ENCODE results near the gene ACOT12.
A peak's percentile ranks its signal among the peaks of the same experiment; 100 is the strongest.

The ACOT12 gene

GRCh38 chr5:81398741-81399140, 4.8 kb upstream of the ACOT12 start:
- no peaks in the 10 kb centered on the region for H3K9me3 ChIP-seq (ENCODE audit: low read length)
- no peaks in the 10 kb centered on the region for H3K36me3 ChIP-seq (ENCODE audit: insufficient read depth, low read length)
- no peaks in the 10 kb centered on the region for H3K4me1 ChIP-seq (ENCODE audit: insufficient read depth, low read length)
- no peak overlapping the region for H3K27ac ChIP-seq (ENCODE audit: low read depth, low read length)
- no peak overlapping the region for H3K4me3 ChIP-seq (ENCODE audit: low read depth in 1 of 2, low read length in 2 of 2)
- H3K27me3 ChIP-seq (ENCODE audit: control insufficient read depth in 1 of 2, insufficient read depth in 2 of 2, low read length in 2 of 2), result peaks cover 12 to 15% of the 10 kb centered on the region in 2 donors
- no peak overlapping the region for H3K9ac ChIP-seq (ENCODE audit: low read length)

GRCh38 chr5:81397176-81397575, 3.2 kb upstream of the ACOT12 start:
- H3K36me3 ChIP-seq (ENCODE audit: insufficient read depth, low read length), result no peaks in the 10 kb centered on the region
- peaks cover 4% of the 10 kb centered on the region for H3K4me1 ChIP-seq (ENCODE audit: insufficient read depth, low read length)
- H3K27me3 ChIP-seq (ENCODE audit: control insufficient read depth in 1 of 2, insufficient read depth in 2 of 2, low read length in 2 of 2), result peaks cover 12 to 25% of the 10 kb centered on the region in 2 donors
- H3K9ac ChIP-seq (ENCODE audit: low read length), result no peak overlapping the region
- H3K4me3 ChIP-seq (ENCODE audit: low read depth in 1 of 2, low read length in 2 of 2), result no peak overlapping the region
- no peak overlapping the region for H3K27ac ChIP-seq (ENCODE audit: low read depth, low read length)
- no peaks in the 10 kb centered on the region for H3K9me3 ChIP-seq (ENCODE audit: low read length)

DNA sequence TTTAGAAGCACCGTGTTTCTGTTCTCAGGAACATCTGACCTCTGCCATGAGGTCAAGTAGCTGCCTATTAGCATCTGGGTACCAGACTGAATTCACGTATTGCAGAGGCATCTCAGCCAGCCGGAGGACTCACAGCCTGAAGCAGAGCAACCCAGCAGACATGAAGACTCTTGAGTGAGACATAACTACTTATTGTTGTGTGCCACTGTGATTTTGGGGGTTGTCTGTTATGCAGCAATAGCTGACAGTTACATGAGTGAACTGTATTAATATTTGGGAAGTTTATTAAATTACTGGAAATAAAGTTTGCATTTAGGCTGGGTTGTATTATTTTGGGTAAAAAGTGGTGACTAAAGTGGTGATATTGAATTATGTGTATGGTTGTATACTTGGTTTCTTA, 1.3 kb upstream of the ACOT12 start:
- H3K4me3 ChIP-seq (ENCODE audit: low read depth in 1 of 2, low read length in 2 of 2), result no peak overlapping the region
- H3K36me3 ChIP-seq (ENCODE audit: insufficient read depth, low read length), result no peaks in the 10 kb centered on the region
- no peak overlapping the region for H3K27ac ChIP-seq (ENCODE audit: low read depth, low read length)
- H3K9ac ChIP-seq (ENCODE audit: low read length), result no peak overlapping the region
- H3K27me3 ChIP-seq (ENCODE audit: control insufficient read depth in 1 of 2, insufficient read depth in 2 of 2, low read length in 2 of 2), result peaks cover 18 to 27% of the 10 kb centered on the region in 2 donors
- H3K9me3 ChIP-seq (ENCODE audit: low read length), result no peaks in the 10 kb centered on the region
- H3K4me1 ChIP-seq (ENCODE audit: insufficient read depth, low read length), result peaks cover 4% of the 10 kb centered on the region

DNA sequence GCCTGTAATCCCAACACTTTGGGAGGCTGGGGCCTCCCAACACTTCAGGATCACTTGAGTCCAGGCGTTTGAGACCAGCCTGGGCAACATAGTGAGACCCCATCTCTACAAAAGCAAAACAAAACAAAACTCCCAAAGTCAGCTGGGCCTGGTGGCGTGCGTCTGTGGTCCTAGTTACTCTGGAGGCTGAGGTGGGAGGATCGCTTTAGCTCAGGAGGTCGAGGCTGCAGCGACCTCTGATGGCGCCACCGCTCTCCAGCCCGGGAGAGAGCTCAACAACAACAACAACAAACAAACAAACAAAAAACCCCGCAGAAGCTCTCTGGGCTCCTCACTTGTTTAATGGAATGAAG, 528 bp downstream of the ACOT12 start:
- Histone ChIP-seq H3K4me3 (ENCODE audit: low read depth in 1 of 2, low read length in 2 of 2) (peak overlapping the region; percentile 32 to 50), H3K4me1 (ENCODE audit: insufficient read depth, low read length) (peaks cover 4% of the 10 kb centered on the region), H3K27ac (ENCODE audit: low read depth, low read length) (no peak overlapping the region), H3K9me3 (ENCODE audit: low read length) (no peaks in the 10 kb centered on the region), H3K36me3 (ENCODE audit: insufficient read depth, low read length) (no peaks in the 10 kb centered on the region), H3K9ac (ENCODE audit: low read length) (no peak overlapping the region), H3K27me3 (ENCODE audit: control insufficient read depth in 1 of 2, insufficient read depth in 2 of 2, low read length in 2 of 2) (peaks cover 18 to 31% of the 10 kb centered on the region in 2 donors)

DNA sequence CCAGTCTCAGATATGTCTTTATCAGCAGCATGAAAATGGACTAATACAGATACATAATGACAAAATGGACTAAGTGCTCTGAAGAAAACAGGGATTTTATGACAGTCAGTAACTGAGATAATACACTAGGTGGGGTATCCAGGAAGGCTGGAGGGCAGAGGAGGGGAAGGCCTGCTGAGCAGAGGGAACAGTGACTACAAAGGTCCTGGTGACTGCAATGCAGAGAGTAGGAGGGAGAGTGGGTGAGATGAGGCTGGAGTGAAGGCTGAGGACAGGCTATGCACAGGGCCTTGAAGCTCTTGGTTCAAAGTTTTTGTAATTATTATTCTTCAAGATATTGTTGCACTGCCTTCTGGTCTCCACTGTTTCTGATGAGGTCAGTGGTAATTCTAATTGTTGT, 4.9 kb downstream of the ACOT12 start:
- Histone ChIP-seq H3K4me3 (ENCODE audit: low read depth in 1 of 2, low read length in 2 of 2) (no peak overlapping the region), H3K9me3 (ENCODE audit: low read length) (no peaks in the 10 kb centered on the region), H3K27me3 (ENCODE audit: control insufficient read depth in 1 of 2, insufficient read depth in 2 of 2, low read length in 2 of 2) (peaks cover 6 to 21% of the 10 kb centered on the region in 2 donors), H3K4me1 (ENCODE audit: insufficient read depth, low read length) (peaks cover 4% of the 10 kb centered on the region), H3K27ac (ENCODE audit: low read depth, low read length) (no peak overlapping the region), H3K36me3 (ENCODE audit: insufficient read depth, low read length) (no peaks in the 10 kb centered on the region), H3K9ac (ENCODE audit: low read length) (no peak overlapping the region)

- peaks cover 6 to 12% of the 10 kb centered on the region in 2 donors for H3K27me3 ChIP-seq (ENCODE audit: control insufficient read depth in 1 of 2, insufficient read depth in 2 of 2, low read length in 2 of 2)
- H3K36me3 ChIP-seq (ENCODE audit: insufficient read depth, low read length), result no peaks in the 10 kb centered on the region
- H3K9me3 ChIP-seq (ENCODE audit: low read length), result no peaks in the 10 kb centered on the region
- no peak overlapping the region for H3K4me3 ChIP-seq (ENCODE audit: low read depth in 1 of 2, low read length in 2 of 2)
- no peak overlapping the region for H3K27ac ChIP-seq (ENCODE audit: low read depth, low read length)
- H3K4me1 ChIP-seq (ENCODE audit: insufficient read depth, low read length), result no peaks in the 10 kb centered on the region
- H3K9ac ChIP-seq (ENCODE audit: low read length), result no peak overlapping the region
These were observed 5.8 kb downstream of the ACOT12 start for GRCh38 chr5:81388169-81388568.

DNA sequence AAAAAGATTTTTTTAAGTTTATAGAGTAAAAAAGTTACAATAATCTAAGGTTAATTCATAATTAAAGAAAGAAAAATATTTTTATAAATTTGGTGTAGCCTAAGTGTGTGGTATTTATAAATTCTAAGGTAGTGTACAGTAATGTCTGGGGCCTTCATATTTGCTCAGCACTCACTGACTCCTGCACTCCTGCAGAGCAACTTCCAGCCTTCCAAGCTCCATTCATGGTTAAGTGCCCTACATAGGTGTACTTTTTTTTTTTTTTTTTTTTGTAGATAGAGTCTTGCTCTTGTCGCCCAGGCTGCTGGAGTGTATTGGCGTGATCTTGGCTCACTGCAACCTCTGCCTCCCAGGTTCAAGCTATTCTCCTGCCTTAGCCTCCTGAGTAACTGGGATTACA, 10.1 kb downstream of the ACOT12 start:
- no peak overlapping the region for H3K27ac ChIP-seq (ENCODE audit: low read depth, low read length)
- no peaks in the 10 kb centered on the region for H3K9me3 ChIP-seq (ENCODE audit: low read length)
- no peaks in the 10 kb centered on the region for H3K4me1 ChIP-seq (ENCODE audit: insufficient read depth, low read length)
- no peak overlapping the region for H3K4me3 ChIP-seq (ENCODE audit: low read depth in 1 of 2, low read length in 2 of 2)
- H3K36me3 ChIP-seq (ENCODE audit: insufficient read depth, low read length), result no peaks in the 10 kb centered on the region
- peaks cover 0 to 4% of the 10 kb centered on the region in 2 donors for H3K27me3 ChIP-seq (ENCODE audit: control insufficient read depth in 1 of 2, insufficient read depth in 2 of 2, low read length in 2 of 2)
- no peak overlapping the region for H3K9ac ChIP-seq (ENCODE audit: low read length)

DNA sequence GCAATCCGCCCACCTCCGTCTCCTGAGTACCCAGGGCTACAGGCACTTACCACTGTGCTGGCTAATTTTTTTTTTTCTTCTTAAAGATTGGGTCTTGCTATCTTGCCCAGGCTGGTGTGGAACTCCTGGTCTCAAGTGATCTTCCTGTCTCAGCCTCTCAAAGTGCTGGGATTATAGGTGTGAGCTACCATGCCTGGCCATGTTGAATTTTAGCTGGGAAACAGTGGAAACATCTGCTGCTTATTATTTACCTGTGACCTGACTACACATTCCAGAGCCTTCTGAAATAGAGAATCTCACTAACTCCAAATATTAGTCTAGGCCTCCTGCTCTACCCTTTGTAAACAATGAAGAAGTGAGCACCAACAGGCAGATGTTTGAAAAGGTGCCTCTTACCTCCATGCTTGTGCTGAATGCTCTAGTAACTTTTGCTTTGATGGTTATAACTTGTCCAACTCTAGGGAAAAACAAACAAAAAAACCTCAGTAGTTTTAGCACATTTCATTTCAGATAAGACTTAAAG, 22.5 kb downstream of the ACOT12 start:
- no peaks in the 10 kb centered on the region for H3K4me1 ChIP-seq (ENCODE audit: insufficient read depth, low read length)
- no peak overlapping the region for H3K9ac ChIP-seq (ENCODE audit: low read length)
- no peak overlapping the region for H3K4me3 ChIP-seq (ENCODE audit: low read depth in 1 of 2, low read length in 2 of 2)
- no peaks in the 10 kb centered on the region for H3K9me3 ChIP-seq (ENCODE audit: low read length)
- H3K36me3 ChIP-seq (ENCODE audit: insufficient read depth, low read length), result no peaks in the 10 kb centered on the region
- H3K27me3 ChIP-seq (ENCODE audit: control insufficient read depth in 1 of 2, insufficient read depth in 2 of 2, low read length in 2 of 2), result no peaks in the 10 kb centered on the region
- H3K27ac ChIP-seq (ENCODE audit: low read depth, low read length), result no peak overlapping the region

- H3K27ac ChIP-seq (ENCODE audit: low read depth, low read length), result no peak overlapping the region
- H3K9ac ChIP-seq (ENCODE audit: low read length), result no peak overlapping the region
- H3K27me3 ChIP-seq (ENCODE audit: control insufficient read depth in 1 of 2, insufficient read depth in 2 of 2, low read length in 2 of 2), result no peaks in the 10 kb centered on the region
- no peaks in the 10 kb centered on the region for H3K9me3 ChIP-seq (ENCODE audit: low read length)
- H3K4me3 ChIP-seq (ENCODE audit: low read depth in 1 of 2, low read length in 2 of 2), result no peak overlapping the region
- no peaks in the 10 kb centered on the region for H3K4me1 ChIP-seq (ENCODE audit: insufficient read depth, low read length)
- no peaks in the 10 kb centered on the region for H3K36me3 ChIP-seq (ENCODE audit: insufficient read depth, low read length)
These were observed 23.0 kb downstream of the ACOT12 start for GRCh38 chr5:81370912-81371311.

GRCh38 chr5:81365541-81365940, 28.4 kb downstream of the ACOT12 start:
- H3K36me3 ChIP-seq (ENCODE audit: insufficient read depth, low read length), result no peaks in the 10 kb centered on the region
- H3K9ac ChIP-seq (ENCODE audit: low read length), result no peak overlapping the region
- H3K4me1 ChIP-seq (ENCODE audit: insufficient read depth, low read length), result no peaks in the 10 kb centered on the region
- H3K9me3 ChIP-seq (ENCODE audit: low read length), result no peaks in the 10 kb centered on the region
- H3K27ac ChIP-seq (ENCODE audit: low read depth, low read length), result no peak overlapping the region
- H3K27me3 ChIP-seq (ENCODE audit: control insufficient read depth in 1 of 2, insufficient read depth in 2 of 2, low read length in 2 of 2), result no peaks in the 10 kb centered on the region
- H3K4me3 ChIP-seq (ENCODE audit: low read depth in 1 of 2, low read length in 2 of 2), result no peak overlapping the region

- Histone ChIP-seq H3K4me1 (ENCODE audit: insufficient read depth, low read length) (no peaks in the 10 kb centered on the region), H3K9ac (ENCODE audit: low read length) (no peak overlapping the region), H3K9me3 (ENCODE audit: low read length) (no peaks in the 10 kb centered on the region), H3K4me3 (ENCODE audit: low read depth in 1 of 2, low read length in 2 of 2) (no peak overlapping the region), H3K27ac (ENCODE audit: low read depth, low read length) (no peak overlapping the region), H3K36me3 (ENCODE audit: insufficient read depth, low read length) (no peaks in the 10 kb centered on the region), H3K27me3 (ENCODE audit: control insufficient read depth in 1 of 2, insufficient read depth in 2 of 2, low read length in 2 of 2) (no peaks in the 10 kb centered on the region)
These were observed 30.7 kb downstream of the ACOT12 start for GRCh38 chr5:81363093-81363871.

- no peaks in the 10 kb centered on the region for H3K36me3 ChIP-seq (ENCODE audit: insufficient read depth, low read length)
- no peak overlapping the region for H3K4me3 ChIP-seq (ENCODE audit: low read depth in 1 of 2, low read length in 2 of 2)
- no peaks in the 10 kb centered on the region for H3K9me3 ChIP-seq (ENCODE audit: low read length)
- H3K27me3 ChIP-seq (ENCODE audit: control insufficient read depth in 1 of 2, insufficient read depth in 2 of 2, low read length in 2 of 2), result no peaks in the 10 kb centered on the region
- no peak overlapping the region for H3K9ac ChIP-seq (ENCODE audit: low read length)
- H3K27ac ChIP-seq (ENCODE audit: low read depth, low read length), result no peak overlapping the region
- H3K4me1 ChIP-seq (ENCODE audit: insufficient read depth, low read length), result no peaks in the 10 kb centered on the region
These were observed 32.3 kb downstream of the ACOT12 start for GRCh38 chr5:81361600-81361999.
